ENCODE measurements around the gene ROBO1.
"Not testable (repeated sequence)": the region's sequence is repeated elsewhere in the genome, so short reads cannot be mapped to it uniquely, and the experiment has no call there.

Gene ROBO1

GRCh38 chr3:79175870-79176269, 591.9 kb downstream of the ROBO1 start:
- no peak for DNase-seq (ENCODE audit: low read depth in 2 of 2, low spot score in 1 of 2)

GRCh38 chr3:79173259-79173658, 594.5 kb downstream of the ROBO1 start:
- DNase-seq (ENCODE audit: low read depth in 2 of 2, low spot score in 1 of 2): not testable (repeated sequence)

GRCh38 chr3:79172241-79172640, 595.6 kb downstream of the ROBO1 start:
- DNase-seq (ENCODE audit: low read depth in 2 of 2, low spot score in 1 of 2): no peak

GRCh38 chr3:79170021-79170420, 597.8 kb downstream of the ROBO1 start:
- DNase-seq (ENCODE audit: low read depth in 2 of 2, low spot score in 1 of 2): no peak

- no peak for DNase-seq (ENCODE audit: low read depth in 2 of 2, low spot score in 1 of 2)
These were observed 600.0 kb downstream of the ROBO1 start for GRCh38 chr3:79167651-79168416.

- no peak for DNase-seq (ENCODE audit: low read depth in 2 of 2, low spot score in 1 of 2)
These were observed 605.1 kb downstream of the ROBO1 start for GRCh38 chr3:79162653-79163052.

GRCh38 chr3:79161941-79162340, 605.9 kb downstream of the ROBO1 start:
- no peak for DNase-seq (ENCODE audit: low read depth in 2 of 2, low spot score in 1 of 2)

GRCh38 chr3:79160421-79160820, 607.4 kb downstream of the ROBO1 start:
- DNase-seq (ENCODE audit: low read depth in 2 of 2, low spot score in 1 of 2): no peak

GRCh38 chr3:79159736-79160135, 608.1 kb downstream of the ROBO1 start:
- no peak for DNase-seq (ENCODE audit: low read depth in 2 of 2, low spot score in 1 of 2)

GRCh38 chr3:79157191-79157590, 610.6 kb downstream of the ROBO1 start:
- no peak for DNase-seq (ENCODE audit: low read depth in 2 of 2, low spot score in 1 of 2)

- no peak for DNase-seq (ENCODE audit: low read depth in 2 of 2, low spot score in 1 of 2)
These were observed 612.9 kb downstream of the ROBO1 start for GRCh38 chr3:79154865-79155264.

- DNase-seq (ENCODE audit: low read depth in 2 of 2, low spot score in 1 of 2): no peak
These were observed 619.0 kb downstream of the ROBO1 start for GRCh38 chr3:79148786-79149185.

GRCh38 chr3:79146024-79146423, 621.8 kb downstream of the ROBO1 start:
- DNase-seq (ENCODE audit: low read depth in 2 of 2, low spot score in 1 of 2): no peak

- DNase-seq (ENCODE audit: low read depth in 2 of 2, low spot score in 1 of 2): no peak
These were observed 627.1 kb downstream of the ROBO1 start for GRCh38 chr3:79140708-79141107.

- no peak for DNase-seq (ENCODE audit: low read depth in 2 of 2, low spot score in 1 of 2)
These were observed 628.3 kb downstream of the ROBO1 start for GRCh38 chr3:79139395-79140068.

GRCh38 chr3:79125313-79125984, 642.3 kb downstream of the ROBO1 start:
- no peak for DNase-seq (ENCODE audit: low read depth in 2 of 2, low spot score in 1 of 2)

GRCh38 chr3:79115458-79115857, 652.3 kb downstream of the ROBO1 start:
- no peak for DNase-seq (ENCODE audit: low read depth in 2 of 2, low spot score in 1 of 2)

GRCh38 chr3:79113876-79114275, 653.9 kb downstream of the ROBO1 start:
- DNase-seq (ENCODE audit: low read depth in 2 of 2, low spot score in 1 of 2): no peak

GRCh38 chr3:79111375-79112052, 656.3 kb downstream of the ROBO1 start:
- DNase-seq (ENCODE audit: low read depth in 2 of 2, low spot score in 1 of 2): no peak

- DNase-seq (ENCODE audit: low read depth in 2 of 2, low spot score in 1 of 2): no peak
These were observed 658.0 kb downstream of the ROBO1 start for GRCh38 chr3:79109754-79110153.

- no peak for DNase-seq (ENCODE audit: low read depth in 2 of 2, low spot score in 1 of 2)
These were observed 664.5 kb downstream of the ROBO1 start for GRCh38 chr3:79103307-79103706.

Data from stimulated activated CD8-positive, alpha-beta memory T cell treated with anti-CD3 and anti-CD28 coated beads, Interleukin-4, amount 100 ng/mL, for 4 hours (primary cell).